ENCODE results near the gene PRKACG. TPM values are rescaled to one million over a fixed set of nuclear protein-coding genes. Genes with fewer than 3 reads are reported as not detected.

PRKACG gene
- total RNA-seq, 1 experiment from 2014 or later = not detected

- ChIA-PET POLR2A (no interaction called here), CTCF (no interaction called here)
- Histone ChIP-seq H3K4me1 (no peaks in the 10 kb centered on the region), H3K9me3 (no peaks in the 10 kb centered on the region), H3K36me3 (ENCODE audit: control insufficient read depth, insufficient read depth, low read length) (no peaks in the 10 kb centered on the region), H3K27me3 (replicated peaks; ENCODE audit: control insufficient read depth, insufficient read depth, low read length) (no peaks in the 10 kb centered on the region), H3K4me3 (ENCODE audit: low read depth, low read length) (no peak overlapping the region)
- DNase-seq = no peak
- BruUV-seq (replicated peaks) = no TSS peak
- TF ChIP-seq CTCF (IDR thresholded peaks at IDR 0.05; ENCODE audit: insufficient read depth in 1 of 2, low read depth in 1 of 2, low read length in 1 of 2, severe bottlenecking in 1 of 2, unreplicated experiment in 1 of 2) = no peak
- Mint-ChIP-seq H3K27me3 (ENCODE audit: insufficient read depth, unreplicated experiment) (no peaks in the 10 kb centered on the region), H3K27ac (ENCODE audit: unreplicated experiment) (no peak overlapping the region), H3K4me1 (ENCODE audit: low read depth, unreplicated experiment) (no peaks in the 10 kb centered on the region), H3K36me3 (ENCODE audit: insufficient read depth, unreplicated experiment) (peaks cover 5% of the 10 kb centered on the region), H3K4me3 (ENCODE audit: unreplicated experiment) (no peak overlapping the region), H3K9me3 (ENCODE audit: unreplicated experiment) (no peaks in the 10 kb centered on the region)
- intact Hi-C loops (cut with micrococcal nuclease; ENCODE audit: unreplicated experiment) = no loop called here
These were observed 49.1 kb downstream of the PRKACG start for GRCh38 chr9:68964765-68965164.

GRCh38 chr9:68964102-68964541 lies 49.8 kb downstream of the PRKACG start:
- Histone ChIP-seq H3K9me3 (no peaks in the 10 kb centered on the region), H3K4me1 (no peaks in the 10 kb centered on the region), H3K4me3 (ENCODE audit: low read depth, low read length) (no peak overlapping the region), H3K36me3 (ENCODE audit: control insufficient read depth, insufficient read depth, low read length) (no peaks in the 10 kb centered on the region), H3K27me3 (replicated peaks; ENCODE audit: control insufficient read depth, insufficient read depth, low read length) (no peaks in the 10 kb centered on the region)
- DNase-seq = no peak
- no peak overlapping the region for H3K4me3 Mint-ChIP-seq (ENCODE audit: unreplicated experiment)
- POLR2A ChIA-PET = no interaction called here
- no TSS peak for BruUV-seq (replicated peaks)
- no peaks in the 10 kb centered on the region for H3K9me3 Mint-ChIP-seq (ENCODE audit: unreplicated experiment)
- peak overlapping the region; percentile 17 for H3K27ac Mint-ChIP-seq (ENCODE audit: unreplicated experiment)
- no peaks in the 10 kb centered on the region for H3K27me3 Mint-ChIP-seq (ENCODE audit: insufficient read depth, unreplicated experiment)
- CTCF ChIA-PET = no interaction called here
- intact Hi-C loops (cut with micrococcal nuclease; ENCODE audit: unreplicated experiment) = no loop called here
- peaks cover 5% of the 10 kb centered on the region for H3K36me3 Mint-ChIP-seq (ENCODE audit: insufficient read depth, unreplicated experiment)
- H3K4me1 Mint-ChIP-seq (ENCODE audit: low read depth, unreplicated experiment) = no peaks in the 10 kb centered on the region
- TF ChIP-seq CTCF (IDR thresholded peaks at IDR 0.05; ENCODE audit: insufficient read depth in 1 of 2, low read depth in 1 of 2, low read length in 1 of 2, severe bottlenecking in 1 of 2, unreplicated experiment in 1 of 2) = no peak

GRCh38 chr9:68963416-68963815 lies 50.5 kb downstream of the PRKACG start:
- H3K4me3 Mint-ChIP-seq (ENCODE audit: unreplicated experiment) = no peak overlapping the region
- H3K9me3 Mint-ChIP-seq (ENCODE audit: unreplicated experiment) = no peaks in the 10 kb centered on the region
- H3K36me3 Mint-ChIP-seq (ENCODE audit: insufficient read depth, unreplicated experiment) = peaks cover 5% of the 10 kb centered on the region
- no peak overlapping the region for H3K4me3 ChIP-seq (ENCODE audit: low read depth, low read length)
- no peak for DNase-seq
- no peaks in the 10 kb centered on the region for H3K4me1 ChIP-seq
- ChIA-PET POLR2A (no interaction called here), CTCF (no interaction called here)
- H3K9me3 ChIP-seq = no peaks in the 10 kb centered on the region
- TF ChIP-seq CTCF (IDR thresholded peaks at IDR 0.05; ENCODE audit: insufficient read depth in 1 of 2, low read depth in 1 of 2, low read length in 1 of 2, severe bottlenecking in 1 of 2, unreplicated experiment in 1 of 2) = no peak
- intact Hi-C loops (cut with micrococcal nuclease; ENCODE audit: unreplicated experiment) = no loop called here
- H3K27me3 ChIP-seq (replicated peaks; ENCODE audit: control insufficient read depth, insufficient read depth, low read length) = no peaks in the 10 kb centered on the region
- BruUV-seq (replicated peaks) = no TSS peak
- H3K27me3 Mint-ChIP-seq (ENCODE audit: insufficient read depth, unreplicated experiment) = no peaks in the 10 kb centered on the region
- no peaks in the 10 kb centered on the region for H3K4me1 Mint-ChIP-seq (ENCODE audit: low read depth, unreplicated experiment)
- no peaks in the 10 kb centered on the region for H3K36me3 ChIP-seq (ENCODE audit: control insufficient read depth, insufficient read depth, low read length)
- no peak overlapping the region for H3K27ac Mint-ChIP-seq (ENCODE audit: unreplicated experiment)

Other genes starting within 250 kb of the PRKACG start
- 7.6 and 8.6 TPM in 2 replicates for gene FXN, start 21.6 kb upstream of the PRKACG start, total RNA-seq (2022)
- gene TJP2, start 160.2 kb upstream of the PRKACG start, total RNA-seq (2022) = 35.8 and 36.7 TPM in 2 replicates